GM18858 (cell line): ENCODE measurements around the gene C12orf42.

Source experiments
- ATAC-seq: cut with Tn5 transposase; IDR thresholded peaks from one replicate; pipeline ENCODE4 v1.9.1; 2021; ENCODE audit not compliant: unreplicated experiment

Gene C12orf42

GRCh38 chr12:103495469-103496456, at the start of gene C12orf42:
Gene C12orf42 (minus strand): TSS chr12:103495968. CDS start chr12:103478426, 17,542 bp downstream.
- peak; percentile 38 for ATAC-seq

- no peak for ATAC-seq
Measured at GRCh38 chr12:103542078-103542477, 46.3 kb upstream of the C12orf42 start.

GRCh38 chr12:103540319-103540718, 44.6 kb upstream of the C12orf42 start:
- ATAC-seq = no peak

GRCh38 chr12:103538397-103538796, 42.6 kb upstream of the C12orf42 start:
- ATAC-seq = no peak

GRCh38 chr12:103530307-103531066, 34.7 kb upstream of the C12orf42 start:
- ATAC-seq = no peak

GRCh38 chr12:103529306-103529705, 33.5 kb upstream of the C12orf42 start:
- no peak for ATAC-seq

- ATAC-seq = no peak
Measured at GRCh38 chr12:103524238-103524875, 28.6 kb upstream of the C12orf42 start.

GRCh38 chr12:103523771-103524170, 28.0 kb upstream of the C12orf42 start:
- no peak for ATAC-seq

GRCh38 chr12:103520686-103521215, 25.0 kb upstream of the C12orf42 start:
- ATAC-seq = no peak

- ATAC-seq = no peak
Measured at GRCh38 chr12:103519632-103520031, 23.9 kb upstream of the C12orf42 start.

- no peak for ATAC-seq
Measured at GRCh38 chr12:103518899-103519298, 23.1 kb upstream of the C12orf42 start.

GRCh38 chr12:103517161-103517560, 21.4 kb upstream of the C12orf42 start:
- no peak for ATAC-seq

- no peak for ATAC-seq
Measured at GRCh38 chr12:103515341-103515740, 19.6 kb upstream of the C12orf42 start.

GRCh38 chr12:103513875-103514274, 18.1 kb upstream of the C12orf42 start:
- no peak for ATAC-seq

- ATAC-seq = peak; percentile 95
Measured at GRCh38 chr12:103505371-103506236, 9.8 kb upstream of the C12orf42 start.

- no peak for ATAC-seq
Measured at GRCh38 chr12:103504606-103505005, 8.8 kb upstream of the C12orf42 start.

GRCh38 chr12:103503546-103504480, 8.0 kb upstream of the C12orf42 start:
- ATAC-seq = no peak

GRCh38 chr12:103501447-103501846, 5.7 kb upstream of the C12orf42 start:
- no peak for ATAC-seq

GRCh38 chr12:103499571-103499970, 3.8 kb upstream of the C12orf42 start:
- ATAC-seq = no peak
